Mesendoderm (in vitro differentiated cells): ENCODE data around the gene CT47C1.
A peak's percentile ranks its signal among the peaks of the same experiment; 100 is the strongest.
"Not testable (repeated sequence)": the region's sequence is repeated elsewhere in the genome, so short reads cannot be mapped to it uniquely, and the experiment has no call there.

ENCODE experiments used
- DNase-seq: peaks from one replicate; pipeline ENCODE4 v3.0.0; 2013
- H2AK5ac ChIP-seq: 2 replicates; pipeline ENCODE4 v1.6.1; 2013; ENCODE audit warnings: low read length, inconsistent platforms
- H2BK120ac ChIP-seq: 2 replicates; pipeline ENCODE4 v1.6.1; 2013; ENCODE audit warnings: low read depth, mild to moderate bottlenecking, low read length, moderate library complexity, mixed read lengths
- H2BK15ac ChIP-seq: replicated peaks from 2 replicates; pipeline ENCODE4 v1.6.1; 2013; ENCODE audit warnings: low read depth, mild to moderate bottlenecking, moderate library complexity
- H2BK5ac ChIP-seq: 2 replicates; pipeline ENCODE4 v1.6.1; 2013; ENCODE audit warnings: low read length, inconsistent platforms
- H3K18ac ChIP-seq: 2 replicates; pipeline ENCODE4 v1.6.1; 2013; ENCODE audit warnings: mild to moderate bottlenecking, low read length, mixed read lengths
- H3K23ac ChIP-seq: one replicate; pipeline ENCODE4 v1.6.1; 2013; ENCODE audit warnings: low read length
- H3K27ac ChIP-seq: 2 replicates; pipeline ENCODE4 v1.5.1; 2013; ENCODE audit warnings: low read depth, mild to moderate bottlenecking, inconsistent platforms, low read length, moderate library complexity
- H3K27me3 ChIP-seq: 2 replicates; pipeline ENCODE4 v1.6.1; 2013; ENCODE audit warnings: low read length, control low read depth, mild to moderate bottlenecking, inconsistent platforms; ENCODE audit not compliant: insufficient read depth, poor library complexity
- H3K36me3 ChIP-seq: 2 replicates; pipeline ENCODE4 v1.6.1; 2013; ENCODE audit warnings: low read length, inconsistent platforms; ENCODE audit not compliant: control insufficient read depth, insufficient read depth
- H3K4ac ChIP-seq: one replicate; pipeline ENCODE4 v1.6.1; 2013; ENCODE audit warnings: low read depth, mild to moderate bottlenecking, low read length, moderate library complexity
- H3K4me1 ChIP-seq: 2 replicates; pipeline ENCODE4 v1.6.1; 2013; ENCODE audit warnings: low read depth, low read length, inconsistent platforms; ENCODE audit not compliant: control insufficient read depth
- H3K4me2 ChIP-seq: 2 replicates; pipeline ENCODE4 v1.6.1; 2013; ENCODE audit warnings: low read length
- H3K4me3 ChIP-seq: 2 replicates; pipeline ENCODE4 v1.5.1; 2013; ENCODE audit warnings: mild to moderate bottlenecking, low read length
- H3K56ac ChIP-seq: one replicate; pipeline ENCODE4 v1.6.1; 2013; ENCODE audit warnings: low read length
- H3K79me1 ChIP-seq: 2 replicates; pipeline ENCODE4 v1.6.1; 2013; ENCODE audit warnings: low read length, inconsistent platforms
- H3K79me2 ChIP-seq: 2 replicates; pipeline ENCODE4 v1.6.1; 2013; ENCODE audit warnings: mild to moderate bottlenecking, low read length; ENCODE audit not compliant: control insufficient read depth, insufficient read depth
- H3K9ac ChIP-seq: 2 replicates; pipeline ENCODE4 v1.6.1; 2013; ENCODE audit warnings: low read length, inconsistent platforms
- H4K5ac ChIP-seq: one replicate; pipeline ENCODE4 v1.6.1; 2013; ENCODE audit warnings: low read length
- H4K8ac ChIP-seq: one replicate; pipeline ENCODE4 v1.6.1; 2013; ENCODE audit warnings: low read depth, mild to moderate bottlenecking, control low read depth, low read length, moderate library complexity
- WGBS: extraction: QIAGEN DNeasy Blood & Tissue Kit; methylation state at CpG from one replicate; pipeline ENCODE4 v1.1.7; 2013; ENCODE audit warnings: low lambda C conversion rate, missing lambda C conversion rate; ENCODE audit not compliant: insufficient coverage; ENCODE audit errors: extremely low coverage; 5-methylcytosine and 5-hydroxymethylcytosine counted together

CT47C1 gene

DNA sequence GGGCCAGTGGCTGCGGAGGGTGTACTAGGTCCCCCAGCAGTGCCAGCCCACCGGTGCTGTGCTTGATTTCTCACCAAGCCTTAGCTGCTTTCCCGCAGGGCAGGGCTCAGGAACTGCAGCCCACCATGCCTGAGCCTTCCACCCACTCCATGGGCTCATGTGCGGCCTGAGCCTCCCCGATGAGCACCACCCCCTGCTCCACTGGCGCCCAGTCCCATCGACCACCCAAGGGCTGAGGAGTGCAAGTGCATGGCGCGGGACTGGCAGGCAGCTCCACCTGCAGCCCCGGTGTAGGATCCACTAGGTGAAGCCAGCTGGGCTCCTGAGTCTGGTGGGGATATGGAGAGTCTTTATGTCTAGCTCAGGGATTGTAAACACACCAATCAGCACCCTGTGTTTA, 43.1 kb upstream of the CT47C1 start:
- H2BK5ac ChIP-seq, H3K4ac ChIP-seq, H3K27ac ChIP-seq, H3K27me3 ChIP-seq, H2BK15ac ChIP-seq, H3K36me3 ChIP-seq, H2AK5ac ChIP-seq, H2BK120ac ChIP-seq, H3K4me2 ChIP-seq, H3K18ac ChIP-seq, H4K8ac ChIP-seq, H3K9ac ChIP-seq, H4K5ac ChIP-seq, H3K4me3 ChIP-seq, H3K79me1 ChIP-seq, H3K23ac ChIP-seq, H3K79me2 ChIP-seq, H3K56ac ChIP-seq, DNase-seq, H3K4me1 ChIP-seq: not testable (repeated sequence)
- WGBS, result no CpG with 5 or more reads among the region's 10 CpGs

DNA sequence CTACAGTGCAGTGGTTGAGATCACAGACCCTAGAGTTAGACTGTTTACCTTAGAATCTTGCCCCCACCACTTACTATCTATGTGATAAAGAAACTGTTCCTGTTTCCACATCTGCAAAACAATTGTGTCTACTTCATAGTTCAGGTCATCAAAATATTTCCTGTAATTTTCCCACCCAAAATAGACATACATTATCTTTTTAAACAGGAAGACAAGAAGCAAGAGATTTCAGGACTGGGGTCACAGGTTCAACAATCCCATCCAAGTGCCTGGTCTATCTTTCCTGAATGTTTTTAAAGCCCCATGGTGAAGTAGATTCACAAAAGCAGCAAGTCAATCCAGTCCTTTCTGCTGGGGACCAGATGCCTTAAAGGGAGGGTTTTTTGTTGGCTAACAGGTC, 41.8 kb upstream of the CT47C1 start:
- Histone ChIP-seq H3K27me3 (no peaks in the 10 kb centered on the region), H3K79me1 (no peaks in the 10 kb centered on the region), H2BK15ac (no peak overlapping the region), H2AK5ac (no peak overlapping the region), H3K4ac (no peak overlapping the region), H3K36me3 (no peaks in the 10 kb centered on the region), H3K4me3 (no peak overlapping the region), H4K5ac (no peak overlapping the region), H3K9ac (no peak overlapping the region), H3K27ac (no peak overlapping the region), H3K4me2 (no peak overlapping the region), H2BK120ac (no peak overlapping the region), H3K18ac (no peak overlapping the region), H3K56ac (no peak overlapping the region), H3K79me2 (no peaks in the 10 kb centered on the region), H2BK5ac (no peak overlapping the region), H3K23ac (no peak overlapping the region), H4K8ac (no peak overlapping the region), H3K4me1 (no peaks in the 10 kb centered on the region)
- DNase-seq, result no peak

DNA sequence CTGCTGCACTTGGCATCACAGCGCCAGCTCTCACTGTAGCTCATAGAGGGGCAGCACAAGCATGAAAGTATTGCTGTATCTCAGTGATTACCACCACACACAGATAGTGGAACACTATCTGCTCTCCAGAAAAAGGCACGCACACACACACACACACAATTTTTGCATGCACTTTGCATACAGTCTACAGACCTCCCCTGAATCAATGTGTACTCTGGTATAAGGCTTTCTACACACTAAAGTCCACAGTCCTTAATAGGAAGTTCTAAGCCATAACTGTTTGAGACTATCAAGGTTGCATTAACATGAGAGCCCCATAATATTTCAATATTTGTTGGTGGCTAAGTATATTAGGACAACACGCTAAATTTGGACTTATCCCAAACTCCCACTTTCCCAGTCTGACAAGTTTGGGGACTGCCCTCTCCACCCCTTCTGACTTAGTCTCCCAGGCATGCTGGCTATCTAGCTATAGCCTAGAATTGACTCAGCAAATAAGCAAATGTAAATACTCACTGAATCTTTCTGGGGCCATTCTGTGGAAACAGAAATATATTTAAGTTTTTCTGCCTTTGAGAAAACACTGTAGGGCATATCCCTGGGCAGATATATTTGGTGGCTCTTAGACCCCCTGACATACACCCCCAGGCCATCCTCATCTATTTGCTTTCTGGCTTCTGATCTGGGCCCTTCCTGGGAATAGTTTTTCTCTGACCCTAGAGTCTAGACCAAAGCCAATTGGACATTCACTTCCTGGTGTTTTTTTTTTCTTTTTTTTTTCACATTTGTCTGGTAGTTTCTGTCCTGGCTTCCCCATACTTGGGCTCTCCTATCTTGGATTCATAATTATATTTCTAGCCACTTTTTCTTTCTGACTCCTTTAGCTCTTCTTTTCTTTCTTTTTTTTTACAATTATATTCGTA, 36.4 kb upstream of the CT47C1 start:
- H3K79me1 ChIP-seq, result no peaks in the 10 kb centered on the region
- H3K4ac ChIP-seq, result no peak overlapping the region
- H3K27ac ChIP-seq, result no peak overlapping the region
- H3K18ac ChIP-seq, result no peak overlapping the region
- no peak overlapping the region for H3K56ac ChIP-seq
- WGBS, result no CpG with 5 or more reads among the region's 4 CpGs
- no peaks in the 10 kb centered on the region for H3K36me3 ChIP-seq
- H3K4me1 ChIP-seq, result no peaks in the 10 kb centered on the region
- H3K4me2 ChIP-seq, result no peak overlapping the region
- no peak overlapping the region for H3K4me3 ChIP-seq
- H2BK15ac ChIP-seq, result no peak overlapping the region
- H3K23ac ChIP-seq, result no peak overlapping the region
- no peak overlapping the region for H3K9ac ChIP-seq
- H3K79me2 ChIP-seq, result no peaks in the 10 kb centered on the region
- H4K5ac ChIP-seq, result no peak overlapping the region
- H3K27me3 ChIP-seq, result no peaks in the 10 kb centered on the region
- no peak overlapping the region for H4K8ac ChIP-seq
- no peak for DNase-seq
- H2BK5ac ChIP-seq, result no peak overlapping the region
- H2AK5ac ChIP-seq, result no peak overlapping the region
- H2BK120ac ChIP-seq, result no peak overlapping the region

DNA sequence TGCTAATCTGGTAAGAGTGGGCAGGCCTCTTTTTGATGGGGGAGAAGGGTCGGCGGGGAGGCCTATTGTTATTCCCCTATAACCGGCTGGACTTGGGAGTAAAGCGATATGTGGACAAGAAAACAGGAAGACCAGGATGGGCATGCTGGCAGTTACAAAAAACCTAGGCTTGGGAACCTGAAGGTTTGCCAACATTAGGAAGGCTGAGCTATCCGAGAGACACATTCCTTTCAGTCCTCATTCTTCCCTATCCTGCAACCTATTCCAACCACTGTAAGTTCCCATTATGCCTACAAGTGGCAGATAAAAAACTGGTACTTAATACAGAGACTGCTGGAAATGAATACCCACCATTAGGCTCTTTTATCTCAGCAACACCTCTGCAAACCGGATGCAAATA, 32.4 kb upstream of the CT47C1 start:
- Histone ChIP-seq H3K79me1 (no peaks in the 10 kb centered on the region), H2BK15ac (no peak overlapping the region), H3K79me2 (no peaks in the 10 kb centered on the region), H3K9ac (no peak overlapping the region), H3K27ac (no peak overlapping the region), H3K4me2 (no peak overlapping the region), H2BK5ac (no peak overlapping the region), H3K23ac (no peak overlapping the region), H3K27me3 (no peaks in the 10 kb centered on the region), H3K4ac (no peak overlapping the region), H3K56ac (no peak overlapping the region), H4K5ac (no peak overlapping the region), H3K18ac (no peak overlapping the region), H3K36me3 (no peaks in the 10 kb centered on the region), H3K4me3 (no peak overlapping the region), H3K4me1 (no peaks in the 10 kb centered on the region), H2AK5ac (no peak overlapping the region), H4K8ac (no peak overlapping the region), H2BK120ac (no peak overlapping the region)
- DNase-seq, result peak; percentile 31
- no CpG with 5 or more reads among the region's 6 CpGs for whole genome bisulfite sequencing

DNA sequence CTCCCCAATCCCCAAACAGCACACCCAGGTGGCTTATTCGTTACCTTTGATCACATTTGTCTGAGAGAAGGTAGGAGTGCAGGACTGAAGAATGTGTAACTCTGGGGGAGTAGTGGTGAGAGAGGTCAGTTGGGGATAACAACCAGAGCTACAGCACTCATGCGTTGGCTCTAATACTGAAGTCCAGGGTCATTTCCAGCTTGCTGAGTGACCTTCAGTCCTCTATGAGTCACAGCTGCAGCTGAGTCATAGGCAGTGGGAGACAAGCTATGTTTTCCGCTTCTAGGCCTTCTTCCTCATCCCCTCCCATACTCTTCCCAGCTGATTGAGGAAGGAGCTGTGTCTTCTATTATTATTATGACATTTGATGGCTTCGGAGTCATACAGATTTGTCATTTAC, 31.6 kb upstream of the CT47C1 start:
- H2BK15ac ChIP-seq, result no peak overlapping the region
- no peak overlapping the region for H3K4me3 ChIP-seq
- H3K27me3 ChIP-seq, result no peaks in the 10 kb centered on the region

DNA sequence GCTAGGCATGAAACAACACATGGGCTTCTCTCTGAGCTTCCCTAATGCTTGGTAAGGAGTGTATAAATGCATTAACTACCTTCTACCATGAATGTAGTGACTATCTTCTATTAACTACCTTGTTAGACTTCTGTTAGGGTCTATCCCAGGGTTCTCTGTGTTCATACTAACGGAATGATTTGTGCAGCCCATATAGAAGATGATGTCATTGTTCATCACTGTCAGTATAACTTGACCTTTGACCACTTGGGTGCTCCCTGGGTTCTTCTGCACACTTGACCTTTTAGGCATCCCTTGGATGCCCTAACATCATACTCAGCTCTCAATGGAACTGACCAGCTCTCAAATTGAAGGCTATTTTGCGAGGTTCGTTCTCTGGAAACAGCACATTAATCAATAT, 30.8 kb upstream of the CT47C1 start:
- H3K79me2 ChIP-seq, result no peaks in the 10 kb centered on the region
- no peak overlapping the region for H3K56ac ChIP-seq
- no peak overlapping the region for H3K4me3 ChIP-seq
- H3K4ac ChIP-seq, result no peak overlapping the region
- H2BK120ac ChIP-seq, result no peak overlapping the region
- no peak overlapping the region for H3K9ac ChIP-seq
- no peak overlapping the region for H3K18ac ChIP-seq
- H4K5ac ChIP-seq, result no peak overlapping the region
- no peak overlapping the region for H3K27ac ChIP-seq
- H2BK15ac ChIP-seq, result no peak overlapping the region
- no CpG with 5 or more reads among the region's 3 CpGs for WGBS
- no peak overlapping the region for H3K23ac ChIP-seq
- no peak for DNase-seq
- H2AK5ac ChIP-seq, result no peak overlapping the region
- H3K4me1 ChIP-seq, result no peaks in the 10 kb centered on the region
- H2BK5ac ChIP-seq, result no peak overlapping the region
- no peaks in the 10 kb centered on the region for H3K79me1 ChIP-seq
- no peak overlapping the region for H3K4me2 ChIP-seq
- H3K27me3 ChIP-seq, result no peaks in the 10 kb centered on the region
- no peak overlapping the region for H4K8ac ChIP-seq
- H3K36me3 ChIP-seq, result no peaks in the 10 kb centered on the region

More for the DNA sequence above, 31.6 kb upstream of the CT47C1 start:
- no peak overlapping the region for H3K27ac ChIP-seq
- no peak overlapping the region for H4K8ac ChIP-seq
- no peak overlapping the region for H3K9ac ChIP-seq
- H3K56ac ChIP-seq, result no peak overlapping the region
- DNase-seq, result peak; percentile 34
- no peaks in the 10 kb centered on the region for H3K4me1 ChIP-seq
- WGBS, result no CpG with 5 or more reads among the region's 4 CpGs
- H3K4ac ChIP-seq, result no peak overlapping the region
- H2BK120ac ChIP-seq, result no peak overlapping the region
- no peaks in the 10 kb centered on the region for H3K79me2 ChIP-seq
- H3K23ac ChIP-seq, result no peak overlapping the region
- H3K18ac ChIP-seq, result no peak overlapping the region
- H3K36me3 ChIP-seq, result no peaks in the 10 kb centered on the region
- H2AK5ac ChIP-seq, result no peak overlapping the region
- no peak overlapping the region for H2BK5ac ChIP-seq
- no peak overlapping the region for H3K4me2 ChIP-seq
- H4K5ac ChIP-seq, result no peak overlapping the region
- no peaks in the 10 kb centered on the region for H3K79me1 ChIP-seq
